Upper lobe of right lung (tissue), 1 donor: ENCODE data around the gene TSPAN14. TPM values are rescaled to one million over a fixed set of nuclear protein-coding genes. Genes with fewer than 3 reads are reported as not detected.

Experiments used
- ATAC-seq: fragments of 200-7000 bp; cut with Tn5 transposase; one replicate; pipeline ENCODE4 v1.9.1; 2020; ENCODE audit warnings: mild to moderate bottlenecking, moderate library complexity
- DNase-seq: peaks from one replicate; pipeline ENCODE4 v3.0.0-alpha.2; 2020
- H3K27ac ChIP-seq: fragments of 200-600 bp; one replicate; pipeline ENCODE4 v1.8.0; 2022
- H3K27me3 ChIP-seq: fragments of 200-600 bp; one replicate; pipeline ENCODE4 v1.8.0; 2022; ENCODE audit warnings: mild to moderate bottlenecking
- H3K36me3 ChIP-seq: fragments of 200-600 bp; one replicate; pipeline ENCODE4 v1.8.0; 2022
- H3K4me1 ChIP-seq: fragments of 200-600 bp; one replicate; pipeline ENCODE4 v1.8.0; 2022
- H3K4me3 ChIP-seq: fragments of 200-600 bp; one replicate; pipeline ENCODE4 v1.8.0; 2022; ENCODE audit warnings: mild to moderate bottlenecking
- H3K9me3 ChIP-seq: fragments of 200-600 bp; one replicate; pipeline ENCODE4 v1.8.0; 2022
- intact Hi-C: fragments of 100-400 bp; cut with DNase I; formaldehyde crosslinking; loops from one replicate; pipeline ENCODE4 v1.11.0; 2022
- total RNA-seq: library from RNA; stranded (reverse); fragmentation: NEBNext Ultra II Directional; extraction: Animal tissue kit (Norgen Biotek cat#: 25700); gene quantifications from one replicate; pipeline ENCODE4 v1.2.1, GENCODE V29; 2021
- TF ChIP-seq, protein P1 (sequence below): fragments of 200-600 bp; IDR thresholded peaks from one replicate; pipeline ENCODE4 v1.8.0; 2022; ENCODE audit warnings: antibody characterized with exemption
- donor health status: DM: no; HTN: yes; CAD: no; lungs with severe emphysema.

The TSPAN14 gene
- total RNA-seq, 1 donor from 2014 or later = 157 TPM

DNA sequence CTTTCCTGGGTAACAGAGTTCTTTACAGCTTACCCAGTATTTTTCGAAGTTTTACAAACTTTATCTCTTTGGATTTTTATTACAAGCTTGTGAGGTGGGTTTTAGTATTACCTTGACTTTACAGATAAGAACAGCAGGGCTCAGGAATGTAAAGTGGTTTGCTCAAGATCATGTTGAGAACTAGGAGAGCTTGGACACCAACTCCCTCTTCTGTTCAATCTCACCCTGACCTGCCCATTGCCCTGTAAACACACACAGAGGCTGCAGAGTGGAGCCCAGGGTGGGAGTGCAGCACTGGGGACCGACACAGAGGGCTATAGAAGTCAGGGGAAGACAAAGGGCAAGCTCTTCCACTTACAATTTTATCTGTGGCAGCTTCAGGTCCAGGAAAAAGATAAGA lies 4.6 kb upstream of the TSPAN14 start:
- peak overlapping the region; percentile 77 for H3K27ac ChIP-seq
- TF ChIP-seq, protein P1, sequence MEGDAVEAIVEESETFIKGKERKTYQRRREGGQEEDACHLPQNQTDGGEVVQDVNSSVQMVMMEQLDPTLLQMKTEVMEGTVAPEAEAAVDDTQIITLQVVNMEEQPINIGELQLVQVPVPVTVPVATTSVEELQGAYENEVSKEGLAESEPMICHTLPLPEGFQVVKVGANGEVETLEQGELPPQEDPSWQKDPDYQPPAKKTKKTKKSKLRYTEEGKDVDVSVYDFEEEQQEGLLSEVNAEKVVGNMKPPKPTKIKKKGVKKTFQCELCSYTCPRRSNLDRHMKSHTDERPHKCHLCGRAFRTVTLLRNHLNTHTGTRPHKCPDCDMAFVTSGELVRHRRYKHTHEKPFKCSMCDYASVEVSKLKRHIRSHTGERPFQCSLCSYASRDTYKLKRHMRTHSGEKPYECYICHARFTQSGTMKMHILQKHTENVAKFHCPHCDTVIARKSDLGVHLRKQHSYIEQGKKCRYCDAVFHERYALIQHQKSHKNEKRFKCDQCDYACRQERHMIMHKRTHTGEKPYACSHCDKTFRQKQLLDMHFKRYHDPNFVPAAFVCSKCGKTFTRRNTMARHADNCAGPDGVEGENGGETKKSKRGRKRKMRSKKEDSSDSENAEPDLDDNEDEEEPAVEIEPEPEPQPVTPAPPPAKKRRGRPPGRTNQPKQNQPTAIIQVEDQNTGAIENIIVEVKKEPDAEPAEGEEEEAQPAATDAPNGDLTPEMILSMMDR = no peak
- H3K9me3 ChIP-seq = no peaks in the 10 kb centered on the region
- intact Hi-C loops = no loop called here
- H3K4me3 ChIP-seq = no peak overlapping the region
- peaks cover 15% of the 10 kb centered on the region for H3K4me1 ChIP-seq
- H3K36me3 ChIP-seq = no peaks in the 10 kb centered on the region
- no peaks in the 10 kb centered on the region for H3K27me3 ChIP-seq
- DNase-seq = no peak
- ATAC-seq = peak; percentile 7

GRCh38 chr10:80451132-80451531 lies 3.0 kb upstream of the TSPAN14 start:
- H3K27ac ChIP-seq = no peak overlapping the region

DNA sequence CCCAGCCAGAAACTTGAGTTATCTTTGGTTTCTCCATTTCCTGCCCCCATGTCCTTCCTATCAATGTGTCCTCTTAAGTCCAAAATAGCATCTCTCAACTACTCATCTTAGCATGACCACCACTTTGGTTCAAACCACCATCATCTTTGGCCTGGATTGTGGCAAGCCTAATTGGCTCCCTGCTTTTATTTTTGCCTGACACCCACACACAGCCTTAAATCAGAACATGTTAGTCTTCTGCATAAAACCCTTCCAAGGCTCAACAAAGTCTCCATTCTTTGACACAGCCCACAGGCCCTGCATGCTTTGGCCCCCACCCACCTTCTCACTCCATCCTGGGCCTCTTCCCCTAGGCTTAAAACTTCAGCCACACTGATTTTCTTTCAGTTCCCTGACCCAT lies 2.0 kb upstream of the TSPAN14 start:
- intact Hi-C loops = no loop called here
- Histone ChIP-seq H3K4me1 (peaks cover 30% of the 10 kb centered on the region), H3K36me3 (no peaks in the 10 kb centered on the region), H3K27me3 (no peaks in the 10 kb centered on the region), H3K4me3 (no peak overlapping the region), H3K27ac (no peak overlapping the region), H3K9me3 (no peaks in the 10 kb centered on the region)
- ATAC-seq = no peak
- no peak for DNase-seq
- TF ChIP-seq, protein P1 = no peak

More at GRCh38 chr10:80451132-80451531, 3.0 kb upstream of the TSPAN14 start:
- Histone ChIP-seq H3K9me3 (no peaks in the 10 kb centered on the region), H3K36me3 (no peaks in the 10 kb centered on the region), H3K4me3 (no peak overlapping the region), H3K27me3 (no peaks in the 10 kb centered on the region), H3K4me1 (peaks cover 23% of the 10 kb centered on the region)
- ATAC-seq (no peak), DNase-seq (no peak)
- TF ChIP-seq, protein P1 = no peak
- intact Hi-C loops = no loop called here

DNA sequence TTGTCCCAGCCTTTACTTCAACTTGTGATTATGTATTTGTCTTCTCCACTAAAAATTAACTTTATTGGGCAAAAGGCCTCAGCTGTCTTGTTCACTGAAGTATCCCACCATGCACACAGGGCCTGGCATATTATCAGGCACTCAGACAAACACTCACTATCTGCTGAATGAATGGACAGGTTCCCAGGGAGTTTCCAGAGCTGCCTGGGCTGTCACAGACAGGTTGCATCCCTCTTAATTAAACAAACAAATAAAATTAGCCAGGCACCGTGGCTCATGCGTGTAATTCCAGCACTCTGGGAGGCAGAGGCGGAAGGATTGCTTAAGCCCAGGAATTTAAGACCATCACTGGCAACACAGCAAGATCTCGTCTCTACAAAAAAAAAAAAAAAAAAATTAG lies 1.5 kb upstream of the TSPAN14 start:
- TF ChIP-seq, protein P1 = no peak
- intact Hi-C loops = no loop called here
- H3K4me3 ChIP-seq = no peak overlapping the region
- H3K36me3 ChIP-seq = no peaks in the 10 kb centered on the region
- no peak for ATAC-seq
- no peaks in the 10 kb centered on the region for H3K27me3 ChIP-seq
- DNase-seq = no peak
- H3K4me1 ChIP-seq = peaks cover 33% of the 10 kb centered on the region
- no peaks in the 10 kb centered on the region for H3K9me3 ChIP-seq
- H3K27ac ChIP-seq = peak overlapping the region; percentile 17

- intact Hi-C loops = no loop called here
- Histone ChIP-seq H3K4me3 (peak overlapping the region; percentile 49), H3K27ac (peak overlapping the region; percentile 85), H3K36me3 (no peaks in the 10 kb centered on the region), H3K4me1 (peaks cover 39% of the 10 kb centered on the region), H3K27me3 (no peaks in the 10 kb centered on the region), H3K9me3 (no peaks in the 10 kb centered on the region)
- ATAC-seq = no peak
- no peak for DNase-seq
- TF ChIP-seq, protein P1 = no peak
Measured at GRCh38 chr10:80453056-80453841, 861 bp upstream of the TSPAN14 start.
